ENCODE measurements around the gene SEC14L1.

GRCh38 chr17:77119668-77120301 is 21.0 kb upstream of the SEC14L1 start:
- TF ChIP-seq CTCF (conservative IDR thresholded peaks at IDR 0.05; ENCODE audit: low read depth, low read length) (no peak), EZH2 (IDR thresholded peaks at IDR 0.05; ENCODE audit: borderline replicate concordance, low read depth, low read length, poor library complexity, severe bottlenecking) (no peak)

Data from A673 (cell line).